CD8-positive, alpha-beta memory T cell (primary cell): ENCODE data around the gene ZCCHC14. TPM values are rescaled to one million over a fixed set of nuclear protein-coding genes. Genes with fewer than 3 reads are reported as not detected.

ENCODE experiments used
- CTCF ChIA-PET: fragments of 350-600 bp; sonication (Branson Sonifier 250); formaldehyde crosslinking; loops from one replicate; lab custom pipeline; 2021; ENCODE audit warnings: antibody characterized with exemption; lab: Charles Lee
- POLR2A ChIA-PET: fragments of 350-600 bp; sonication (Branson Sonifier 250); formaldehyde crosslinking; loops from one replicate; lab custom pipeline; 2021; ENCODE audit warnings: antibody characterized with exemption; lab: Charles Lee
- DNase-seq, 5 donors: peaks; one replicate each; pipeline versions ENCODE4 v3.0.0 to v3.0.0-alpha.2; 2020 to 2022; ENCODE audit warnings: mixed read lengths in 1 of 5
- H3K27ac ChIP-seq: one replicate; pipeline ENCODE4 v1.7.0; 2013; ENCODE audit warnings: low read depth, mild to moderate bottlenecking, low read length, moderate library complexity
- H3K27me3 ChIP-seq: 2 replicates; pipeline ENCODE4 v1.7.0; 2013; ENCODE audit warnings: low read length, mild to moderate bottlenecking; ENCODE audit not compliant: insufficient read depth, poor library complexity, severe bottlenecking
- H3K36me3 ChIP-seq: 2 replicates; pipeline ENCODE4 v1.7.0; 2013; ENCODE audit warnings: mild to moderate bottlenecking, low read length, moderate library complexity; ENCODE audit not compliant: insufficient read depth
- H3K4me1 ChIP-seq: 2 replicates; pipeline ENCODE4 v1.7.0; 2013; ENCODE audit warnings: mild to moderate bottlenecking, low read length, moderate library complexity; ENCODE audit not compliant: insufficient read depth
- H3K4me3 ChIP-seq: 2 replicates; pipeline ENCODE4 v1.7.0; 2013; ENCODE audit warnings: mild to moderate bottlenecking, low read length
- H3K9me3 ChIP-seq: 2 replicates; pipeline ENCODE4 v1.7.0; 2013; ENCODE audit warnings: mild to moderate bottlenecking, low read length
- H3K27ac Mint-ChIP-seq, 8 donors: one replicate each; pipeline ENCODE4 v1.8.0; 2020 to 2021; ENCODE audit warnings: mixed read lengths in 8 of 8, mild to moderate bottlenecking in 6 of 8, inconsistent platforms in 3 of 8, moderate library complexity in 3 of 8
- H3K27me3 Mint-ChIP-seq, 2 donors: one replicate each; pipeline ENCODE4 v1.8.0; 2020 to 2021; ENCODE audit warnings: mixed read lengths in 2 of 2, mild to moderate bottlenecking in 1 of 2, moderate library complexity in 1 of 2
- H3K36me3 Mint-ChIP-seq, 3 donors: one replicate each; pipeline ENCODE4 v1.8.0; 2020 to 2021; ENCODE audit warnings: mixed read lengths in 3 of 3, inconsistent platforms in 1 of 3, mild to moderate bottlenecking in 1 of 3
- H3K4me1 Mint-ChIP-seq, 3 donors: one replicate each; pipeline ENCODE4 v1.8.0; 2020 to 2021; ENCODE audit warnings: mixed read lengths in 3 of 3, inconsistent platforms in 1 of 3, mild to moderate bottlenecking in 1 of 3
- H3K4me3 Mint-ChIP-seq, 7 donors: one replicate each; pipeline ENCODE4 v1.8.0; 2020 to 2021; ENCODE audit warnings: mixed read lengths in 7 of 7, mild to moderate bottlenecking in 6 of 7, moderate library complexity in 4 of 7, inconsistent platforms in 2 of 7
- H3K9me3 Mint-ChIP-seq, 5 donors: one replicate each; pipeline ENCODE4 v1.8.0; 2020 to 2022; ENCODE audit warnings: mixed read lengths in 5 of 5, mild to moderate bottlenecking in 3 of 5, moderate library complexity in 2 of 5, inconsistent platforms in 1 of 5
- polyA plus RNA-seq: library from polyadenylated mRNA; unstranded; fragments of 300-500 nt; fragmentation: Illumina TruSeq; gene quantifications from one replicate; pipeline ENCODE4 v1.2.3, GENCODE V29; 2021
- total RNA-seq, 2 experiments: library from RNA; stranded (reverse); gene quantifications; one replicate each; pipeline ENCODE4 v1.2.3, GENCODE V29; 2021

The ZCCHC14 gene
- total and polyA plus RNA-seq, 3 experiments from 2014 or later, result 0.77 to 6.2 (median 6.1) TPM

DNA sequence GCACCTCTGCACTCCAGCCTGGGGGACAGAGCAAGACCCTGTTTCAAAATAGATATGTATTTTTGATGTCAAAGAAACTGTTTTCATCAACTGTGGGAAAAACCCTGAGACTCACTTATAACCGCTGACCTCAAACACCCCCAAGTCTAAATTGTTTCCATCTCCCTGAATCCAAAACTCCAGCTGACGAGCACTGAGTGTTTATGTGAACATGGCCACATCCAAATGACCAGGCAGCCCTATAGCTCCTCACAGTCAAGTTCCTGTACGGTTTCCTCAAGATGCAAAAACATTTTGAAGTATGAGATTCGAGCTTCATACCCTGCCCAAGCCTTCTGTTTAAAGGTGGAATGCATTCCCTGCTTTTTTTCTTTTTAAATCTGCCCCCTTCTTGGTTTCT is 45.3 kb upstream of the ZCCHC14 start:
- H3K27me3 ChIP-seq, result peaks cover 8% of the 10 kb centered on the region
- H3K4me1 Mint-ChIP-seq, result no peaks in the 10 kb centered on the region
- no peaks in the 10 kb centered on the region for H3K4me1 ChIP-seq
- ChIA-PET POLR2A (no interaction called here), CTCF (interaction anchor here (0.6 kb wide), 1 partner anchor 25 kb away, joined by 3 read pairs; no protein-coding TSS in a partner anchor)
- peaks cover 24 to 75% of the 10 kb centered on the region in 2 donors for H3K27me3 Mint-ChIP-seq
- H3K4me3 Mint-ChIP-seq, result no peak overlapping the region
- H3K27ac Mint-ChIP-seq, result no peak overlapping the region
- H3K27ac ChIP-seq, result no peak overlapping the region
- peaks cover 5 to 8% (median 7%) of the 10 kb centered on the region in 5 donors for H3K9me3 Mint-ChIP-seq
- no peaks in the 10 kb centered on the region for H3K9me3 ChIP-seq
- peaks cover 0 to 15% (median 0%) of the 10 kb centered on the region in 3 donors for H3K36me3 Mint-ChIP-seq
- no peak overlapping the region for H3K4me3 ChIP-seq
- H3K36me3 ChIP-seq, result no peaks in the 10 kb centered on the region
- DNase-seq, result no peak

DNA sequence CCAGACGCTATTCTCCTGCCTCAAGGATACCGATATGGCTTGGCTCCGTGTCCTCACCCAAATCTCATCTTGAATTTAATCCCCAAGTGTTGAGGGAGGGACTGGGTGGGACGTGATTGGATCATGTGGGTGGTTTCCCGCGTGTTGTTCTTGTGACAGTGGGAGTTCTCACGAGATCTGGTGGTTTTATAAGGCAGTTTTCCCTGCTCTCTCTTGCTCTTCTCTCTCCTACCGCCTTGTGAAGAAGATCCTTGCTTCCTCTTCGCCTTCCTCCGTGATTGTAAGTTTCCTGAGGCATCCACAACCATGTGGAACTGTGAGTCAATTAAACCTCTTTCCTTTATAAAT is 43.9 kb upstream of the ZCCHC14 start:
- H3K27me3 Mint-ChIP-seq, result peaks cover 32 to 80% of the 10 kb centered on the region in 2 donors
- Histone ChIP-seq H3K27me3 (peaks cover 8% of the 10 kb centered on the region), H3K4me3 (no peak overlapping the region), H3K36me3 (no peaks in the 10 kb centered on the region), H3K9me3 (no peaks in the 10 kb centered on the region), H3K27ac (no peak overlapping the region), H3K4me1 (no peaks in the 10 kb centered on the region)
- H3K4me3 Mint-ChIP-seq, result no peak overlapping the region
- CTCF ChIA-PET, result no interaction called here
- H3K9me3 Mint-ChIP-seq, result peaks cover 7 to 17% (median 16%) of the 10 kb centered on the region in 5 donors
- POLR2A ChIA-PET, result no interaction called here
- peaks cover 0 to 17% (median 0%) of the 10 kb centered on the region in 3 donors for H3K36me3 Mint-ChIP-seq
- no peak for DNase-seq
- no peaks in the 10 kb centered on the region for H3K4me1 Mint-ChIP-seq
- H3K27ac Mint-ChIP-seq, result no peak overlapping the region

DNA sequence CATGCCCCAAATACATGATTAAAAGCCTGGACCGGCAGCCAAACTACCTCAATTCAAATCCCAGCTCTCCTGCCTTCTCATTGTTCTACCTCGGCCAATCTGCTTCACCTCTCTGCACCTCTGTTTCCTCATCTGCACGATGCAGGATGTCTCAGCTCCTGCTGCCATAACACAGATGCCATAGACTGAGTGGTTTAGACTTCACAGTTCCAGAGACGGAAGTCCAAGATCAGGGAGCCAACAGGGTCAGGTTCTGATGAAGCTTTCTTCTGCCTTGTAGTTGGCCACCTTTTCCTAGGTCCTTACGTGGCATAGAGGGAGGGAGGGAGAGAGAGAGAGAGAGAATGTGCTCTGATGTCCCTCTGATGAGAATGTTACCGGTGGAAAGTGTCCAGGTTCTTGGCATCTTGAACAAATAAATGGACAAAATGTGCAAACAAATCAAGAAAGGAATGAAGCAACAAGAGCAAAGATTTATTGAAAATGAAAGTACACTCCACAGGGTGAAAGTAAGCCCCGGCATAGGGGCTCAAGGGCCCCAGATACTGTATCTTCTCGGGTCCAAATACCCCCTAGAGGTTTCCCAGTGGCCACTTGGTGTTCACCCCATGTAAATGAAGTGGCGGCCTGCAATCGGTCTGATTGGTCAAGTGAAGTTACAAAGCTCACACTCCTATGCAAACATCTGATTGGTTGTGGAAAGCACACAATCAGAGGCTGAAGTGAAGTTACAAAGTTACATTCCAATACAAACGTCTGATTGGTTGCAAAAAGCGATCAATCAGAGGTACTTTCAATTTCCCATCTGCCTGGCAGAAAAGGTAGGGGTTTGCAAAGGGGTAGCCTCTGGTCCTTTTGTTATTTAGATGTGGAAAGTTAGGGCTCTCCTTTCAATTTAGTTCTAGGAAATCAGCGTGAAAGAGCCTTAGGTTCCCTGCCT is 43.3 kb upstream of the ZCCHC14 start:
- no peak for DNase-seq
- H3K36me3 Mint-ChIP-seq, result peaks cover 0 to 20% (median 0%) of the 10 kb centered on the region in 3 donors
- Histone ChIP-seq H3K27ac (no peak overlapping the region), H3K36me3 (no peaks in the 10 kb centered on the region), H3K27me3 (peaks cover 11% of the 10 kb centered on the region), H3K4me3 (no peak overlapping the region), H3K9me3 (no peaks in the 10 kb centered on the region), H3K4me1 (no peaks in the 10 kb centered on the region)
- peaks cover 37 to 81% of the 10 kb centered on the region in 2 donors for H3K27me3 Mint-ChIP-seq
- ChIA-PET POLR2A (no interaction called here), CTCF (interaction anchor here (1.3 kb wide), 1 partner anchor 100 kb away, joined by 3 read pairs; no protein-coding TSS in a partner anchor)
- peak overlapping the region in 1 of 8 donors; percentile 61 for H3K27ac Mint-ChIP-seq
- H3K9me3 Mint-ChIP-seq, result peaks cover 7 to 19% (median 18%) of the 10 kb centered on the region in 5 donors
- no peaks in the 10 kb centered on the region for H3K4me1 Mint-ChIP-seq
- H3K4me3 Mint-ChIP-seq, result no peak overlapping the region

DNA sequence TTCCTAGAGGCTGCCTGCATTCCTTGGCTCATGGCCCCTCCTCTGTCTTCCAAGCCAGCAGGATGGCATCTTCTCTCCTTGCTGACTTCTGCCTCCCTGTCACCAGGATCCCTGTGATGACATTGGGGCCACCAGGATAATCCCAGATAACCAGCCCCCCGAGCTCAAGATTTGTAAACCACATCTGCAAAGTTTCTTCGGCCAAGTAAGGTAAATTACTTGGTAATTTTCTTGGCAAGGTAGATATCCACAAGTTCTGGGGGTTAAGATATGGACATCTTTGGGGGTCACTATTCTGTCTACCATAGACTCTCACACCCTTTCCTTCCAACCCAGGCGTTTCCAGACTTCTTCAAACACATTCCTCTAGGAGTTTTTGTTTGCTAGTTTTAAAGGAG is 42.6 kb upstream of the ZCCHC14 start:
- Mint-ChIP-seq H3K9me3 (peaks cover 8 to 23% (median 22%) of the 10 kb centered on the region in 5 donors), H3K27me3 (peaks cover 37 to 80% of the 10 kb centered on the region in 2 donors), H3K27ac (no peak overlapping the region), H3K4me1 (no peaks in the 10 kb centered on the region), H3K4me3 (no peak overlapping the region), H3K36me3 (peaks cover 0 to 24% (median 0%) of the 10 kb centered on the region in 3 donors)
- H3K36me3 ChIP-seq, result no peaks in the 10 kb centered on the region
- no peaks in the 10 kb centered on the region for H3K9me3 ChIP-seq
- no peaks in the 10 kb centered on the region for H3K4me1 ChIP-seq
- ChIA-PET CTCF (interaction anchor here (1.3 kb wide), 1 partner anchor 100 kb away, joined by 3 read pairs; no protein-coding TSS in a partner anchor), POLR2A (no interaction called here)
- no peak overlapping the region for H3K27ac ChIP-seq
- H3K27me3 ChIP-seq, result peaks cover 6% of the 10 kb centered on the region
- H3K4me3 ChIP-seq, result no peak overlapping the region
- DNase-seq, result no peak

DNA sequence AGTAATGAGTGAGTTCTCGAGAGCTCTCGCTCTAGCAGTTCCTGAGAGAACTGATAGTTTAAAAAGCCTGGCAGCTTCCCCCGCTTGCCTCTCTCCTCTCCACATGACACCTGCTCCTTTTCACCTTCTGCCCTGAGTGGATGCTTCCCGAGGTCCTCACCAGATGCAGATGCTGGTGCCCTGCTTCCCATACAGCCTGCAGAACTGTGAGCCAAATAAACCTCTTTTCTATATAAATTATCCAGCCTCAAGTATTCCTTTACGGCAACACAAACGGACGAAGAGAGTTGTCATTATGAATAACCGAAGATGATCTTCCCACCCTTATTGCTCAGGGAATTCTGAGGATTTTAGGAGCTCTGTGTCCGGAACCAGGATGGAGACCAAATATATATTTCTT is 41.9 kb upstream of the ZCCHC14 start:
- Histone ChIP-seq H3K9me3 (no peaks in the 10 kb centered on the region), H3K27ac (no peak overlapping the region), H3K36me3 (no peaks in the 10 kb centered on the region), H3K27me3 (peaks cover 3% of the 10 kb centered on the region), H3K4me3 (no peak overlapping the region), H3K4me1 (no peaks in the 10 kb centered on the region)
- H3K4me3 Mint-ChIP-seq, result no peak overlapping the region
- ChIA-PET CTCF (interaction anchor here (1.3 kb wide), 1 partner anchor 101 kb away, joined by 3 read pairs; no protein-coding TSS in a partner anchor), POLR2A (no interaction called here)
- peaks cover 0 to 29% (median 0%) of the 10 kb centered on the region in 3 donors for H3K36me3 Mint-ChIP-seq
- H3K9me3 Mint-ChIP-seq, result peaks cover 11 to 29% (median 26%) of the 10 kb centered on the region in 5 donors
- no peak for DNase-seq
- peaks cover 33 to 80% of the 10 kb centered on the region in 2 donors for H3K27me3 Mint-ChIP-seq
- no peaks in the 10 kb centered on the region for H3K4me1 Mint-ChIP-seq
- H3K27ac Mint-ChIP-seq, result no peak overlapping the region

DNA sequence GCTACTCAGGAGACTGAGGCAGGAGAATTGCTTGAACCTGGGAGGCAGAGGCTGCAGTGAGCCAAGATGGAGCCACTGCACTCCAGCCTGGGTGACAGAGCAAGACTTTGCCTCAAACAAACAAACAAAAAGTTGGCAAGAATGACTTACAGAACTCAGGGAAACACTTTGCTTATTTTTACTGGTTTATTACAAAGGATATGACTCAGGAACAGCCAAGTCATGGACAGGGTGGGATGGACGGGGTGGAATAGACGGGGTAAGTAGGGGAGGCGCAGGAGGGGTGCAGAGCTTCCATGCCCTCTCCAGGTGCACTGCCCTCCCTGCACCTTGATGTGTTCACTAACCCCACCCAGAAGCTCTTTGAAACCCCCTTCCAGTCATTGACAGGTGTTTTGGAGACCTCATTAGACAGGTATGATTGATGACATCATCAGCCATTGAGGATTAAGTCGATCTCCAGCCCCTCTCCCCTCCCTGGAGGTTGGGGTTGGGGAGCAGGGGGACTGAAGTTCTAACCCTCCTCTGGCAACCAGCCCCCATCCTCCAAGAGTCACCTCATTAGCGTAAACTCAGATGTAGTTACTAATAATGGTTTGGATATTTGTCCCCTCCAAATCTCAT is 41.3 kb upstream of the ZCCHC14 start:
- no peak overlapping the region for H3K27ac Mint-ChIP-seq
- no peak overlapping the region for H3K4me3 Mint-ChIP-seq
- ChIA-PET POLR2A (no interaction called here), CTCF (no interaction called here)
- H3K9me3 Mint-ChIP-seq, result peaks cover 17 to 35% (median 30%) of the 10 kb centered on the region in 5 donors
- no peaks in the 10 kb centered on the region for H3K36me3 ChIP-seq
- peaks cover 30 to 80% of the 10 kb centered on the region in 2 donors for H3K27me3 Mint-ChIP-seq
- no peaks in the 10 kb centered on the region for H3K9me3 ChIP-seq
- no peaks in the 10 kb centered on the region for H3K4me1 Mint-ChIP-seq
- peaks cover 0 to 25% (median 0%) of the 10 kb centered on the region in 3 donors for H3K36me3 Mint-ChIP-seq
- no peak overlapping the region for H3K27ac ChIP-seq
- H3K27me3 ChIP-seq, result peaks cover 3% of the 10 kb centered on the region
- no peaks in the 10 kb centered on the region for H3K4me1 ChIP-seq
- no peak overlapping the region for H3K4me3 ChIP-seq
- DNase-seq, result no peak

DNA sequence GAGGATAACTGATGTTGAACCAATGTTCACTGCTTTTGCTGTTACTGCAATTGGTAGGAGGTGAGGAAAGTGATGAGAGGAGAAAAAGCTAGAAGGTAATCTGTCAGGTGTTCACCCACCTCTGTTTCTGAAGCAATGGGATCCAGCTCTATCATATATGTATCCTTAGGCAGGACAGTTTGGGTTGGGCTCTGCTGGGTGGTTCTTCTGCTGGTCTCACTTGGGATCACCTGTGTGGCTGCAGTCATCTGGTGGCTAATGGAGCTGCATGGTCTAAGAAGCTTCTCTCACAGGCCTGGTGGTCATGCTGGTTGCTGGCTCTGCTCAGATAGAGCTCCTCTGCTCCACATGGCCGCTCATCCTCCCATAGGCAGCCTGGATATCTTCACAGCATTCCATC is 40.2 kb upstream of the ZCCHC14 start:
- no peak for DNase-seq
- H3K4me3 ChIP-seq, result no peak overlapping the region
- H3K36me3 Mint-ChIP-seq, result peaks cover 0 to 20% (median 0%) of the 10 kb centered on the region in 3 donors
- no peaks in the 10 kb centered on the region for H3K9me3 ChIP-seq
- H3K9me3 Mint-ChIP-seq, result peaks cover 17 to 37% (median 32%) of the 10 kb centered on the region in 5 donors
- H3K27me3 Mint-ChIP-seq, result peaks cover 24 to 74% of the 10 kb centered on the region in 2 donors
- H3K27me3 ChIP-seq, result peaks cover 3% of the 10 kb centered on the region
- no peaks in the 10 kb centered on the region for H3K36me3 ChIP-seq
- no peak overlapping the region for H3K4me3 Mint-ChIP-seq
- H3K27ac ChIP-seq, result no peak overlapping the region
- H3K4me1 Mint-ChIP-seq, result no peaks in the 10 kb centered on the region
- H3K27ac Mint-ChIP-seq, result no peak overlapping the region
- POLR2A ChIA-PET, result no interaction called here
- no peaks in the 10 kb centered on the region for H3K4me1 ChIP-seq
- CTCF ChIA-PET, result no interaction called here
